Hepatocyte (in vitro differentiated cells): ENCODE data around the gene PROK2. TPM values are rescaled to one million over a fixed set of nuclear protein-coding genes. Genes with fewer than 3 reads are reported as not detected.

Experiments
- DNase-seq: peaks from one replicate; pipeline ENCODE4 v3.0.0-alpha.2; 2016; ENCODE audit warnings: low spot score
- H2AFZ ChIP-seq: fragments of 200-600 bp; sonication (generic); 2 replicates; pipeline ENCODE4 v1.6.0; 2016; ENCODE audit warnings: antibody characterized with exemption, mild to moderate bottlenecking
- H3K27ac ChIP-seq: fragments of 200-600 bp; sonication (generic); 2 replicates; pipeline ENCODE4 v1.5.1; 2016; ENCODE audit warnings: mild to moderate bottlenecking
- H3K27me3 ChIP-seq: fragments of 200-600 bp; sonication (generic); 2 replicates; pipeline ENCODE4 v1.6.1; 2016
- H3K36me3 ChIP-seq: fragments of 200-600 bp; sonication (generic); replicated peaks from 2 replicates; pipeline ENCODE4 v1.5.1; 2016; ENCODE audit warnings: low read depth; ENCODE audit not compliant: insufficient read depth
- H3K4me1 ChIP-seq: fragments of 200-600 bp; sonication (generic); 2 replicates; pipeline ENCODE4 v1.5.1; 2016; ENCODE audit warnings: mild to moderate bottlenecking, moderate library complexity; ENCODE audit not compliant: insufficient read depth
- H3K4me2 ChIP-seq: fragments of 200-600 bp; sonication (generic); 2 replicates; pipeline ENCODE4 v1.6.0; 2016
- H3K4me3 ChIP-seq: fragments of 200-600 bp; sonication (generic); 2 replicates; pipeline ENCODE4 v1.5.1; 2016; ENCODE audit warnings: mild to moderate bottlenecking
- H3K79me2 ChIP-seq: fragments of 200-600 bp; sonication (generic); 2 replicates; pipeline ENCODE4 v1.6.0; 2017; ENCODE audit warnings: mild to moderate bottlenecking
- H3K9me2 ChIP-seq: fragments of 200-600 bp; sonication (generic); replicated peaks from 2 replicates; pipeline ENCODE4 v1.6.0; 2017; ENCODE audit warnings: mild to moderate bottlenecking; ENCODE audit not compliant: insufficient read depth
- H3K9me3 ChIP-seq: fragments of 200-600 bp; sonication (generic); 2 replicates; pipeline ENCODE4 v1.5.1; 2016; ENCODE audit warnings: low read depth, mild to moderate bottlenecking
- H4K20me1 ChIP-seq: fragments of 200-600 bp; sonication (generic); 2 replicates; pipeline ENCODE4 v1.6.0; 2016; ENCODE audit warnings: mild to moderate bottlenecking; ENCODE audit not compliant: insufficient read depth, poor library complexity, severe bottlenecking
- CTCF ChIP-seq: fragments of 200-600 bp; sonication (generic); IDR thresholded peaks from 2 replicates; pipeline ENCODE4 v1.5.1; 2016; ENCODE audit warnings: antibody characterized with exemption, mild to moderate bottlenecking; ENCODE audit not compliant: poor library complexity
- EZH2 ChIP-seq: fragments of 200-600 bp; sonication (generic); IDR thresholded peaks from 2 replicates; pipeline ENCODE4 v1.6.1; 2016; ENCODE audit warnings: antibody characterized with exemption, mild to moderate bottlenecking, borderline replicate concordance
- EZH2phosphoT487 ChIP-seq: fragments of 200-600 bp; sonication (generic); IDR thresholded peaks from one replicate; pipeline ENCODE4 v1.6.1; 2018; ENCODE audit warnings: antibody characterized with exemption, mild to moderate bottlenecking, low read depth, moderate library complexity; ENCODE audit not compliant: unreplicated experiment, severe bottlenecking
- WGBS: methylation state at CpG from one replicate; pipeline ENCODE4 v1.1.6; 2016; ENCODE audit warnings: low lambda C conversion rate; ENCODE audit errors: missing lambda C conversion rate; 5-methylcytosine and 5-hydroxymethylcytosine counted together
- polyA plus RNA-seq: library from polyadenylated mRNA; unstranded; fragments of >200 nt; fragmentation: Nextera tagmentation; extraction: Ambion mirVana; gene quantifications from 2 replicates; pipeline ENCODE4 v1.2.1, GENCODE V29; 2016
- total RNA-seq: library from RNA; depleted of rRNA; stranded (reverse); fragments of >200 nt; gene quantifications from 2 replicates; pipeline ENCODE4 v1.2.3, GENCODE V29; 2014

PROK2 gene
- total and polyA plus RNA-seq, 2 experiments from 2014 or later: not detected

DNA sequence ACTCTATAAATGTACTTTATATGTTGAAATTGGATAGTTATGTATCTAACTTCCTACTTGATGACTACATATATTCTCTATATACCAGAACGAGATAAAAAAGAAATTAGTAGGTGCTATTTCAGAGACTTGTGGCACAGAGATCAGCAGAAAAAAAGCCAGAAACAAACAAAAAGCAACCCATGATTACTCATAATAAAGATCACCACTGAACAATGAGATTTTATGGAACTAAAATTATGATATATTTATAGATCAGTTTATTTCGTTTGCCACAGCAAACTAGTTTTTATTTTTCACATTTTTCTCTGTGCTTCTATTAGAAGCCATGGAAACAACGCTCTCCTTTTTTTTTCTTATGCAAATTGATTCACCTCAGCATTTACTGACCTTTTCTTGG, 15.1 kb upstream of the PROK2 start:
- H3K4me3 ChIP-seq: no peak overlapping the region
- H3K27me3 ChIP-seq: peaks cover 24% of the 10 kb centered on the region
- 54% methylated on average over 3 of the region's 3 CpGs for WGBS
- no peak overlapping the region for H3K27ac ChIP-seq
- H4K20me1 ChIP-seq: no peaks in the 10 kb centered on the region
- DNase-seq: no peak
- H3K4me2 ChIP-seq: no peak overlapping the region
- no peak for TF ChIP-seq EZH2phosphoT487
- no peak for TF ChIP-seq EZH2
- TF ChIP-seq CTCF: no peak
- no peaks in the 10 kb centered on the region for H3K79me2 ChIP-seq
- no peaks in the 10 kb centered on the region for H3K36me3 ChIP-seq
- H3K9me3 ChIP-seq: no peaks in the 10 kb centered on the region
- H3K4me1 ChIP-seq: no peaks in the 10 kb centered on the region
- no peak overlapping the region for H2AFZ ChIP-seq
- H3K9me2 ChIP-seq: no peaks in the 10 kb centered on the region

DNA sequence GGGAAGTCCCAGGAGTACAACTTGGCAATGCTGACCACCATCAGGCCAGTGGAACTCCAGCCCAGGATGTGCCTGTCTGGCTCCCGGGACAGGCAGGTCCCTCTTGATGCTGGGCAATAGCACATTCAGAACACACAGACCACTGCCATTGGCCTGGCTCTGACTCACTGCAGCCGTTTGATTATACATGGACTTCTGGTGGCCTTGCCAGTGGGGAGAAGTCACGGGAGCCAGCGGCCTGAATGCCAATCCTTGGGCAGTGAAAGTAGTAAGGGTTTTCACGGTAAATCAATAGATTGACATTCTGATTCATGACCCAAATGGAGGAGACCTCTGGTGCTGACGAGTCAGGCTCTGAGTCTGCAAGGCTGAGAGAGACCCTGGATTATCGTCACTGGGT, 12.5 kb upstream of the PROK2 start:
- no peaks in the 10 kb centered on the region for H3K9me3 ChIP-seq
- H3K4me1 ChIP-seq: no peaks in the 10 kb centered on the region
- no peak for TF ChIP-seq EZH2
- no peak for TF ChIP-seq EZH2phosphoT487
- no peak for TF ChIP-seq CTCF

GRCh38 chr3:71796290-71796689, 11.3 kb upstream of the PROK2 start:
- Histone ChIP-seq H3K4me1 (no peaks in the 10 kb centered on the region), H3K4me3 (no peak overlapping the region), H3K27me3 (peaks cover 32% of the 10 kb centered on the region), H2AFZ (no peak overlapping the region), H4K20me1 (no peaks in the 10 kb centered on the region), H3K4me2 (no peak overlapping the region), H3K27ac (no peak overlapping the region), H3K9me2 (no peaks in the 10 kb centered on the region), H3K36me3 (no peaks in the 10 kb centered on the region), H3K79me2 (no peaks in the 10 kb centered on the region), H3K9me3 (no peaks in the 10 kb centered on the region)
- 56% methylated on average over 3 of the region's 3 CpGs for WGBS
- TF ChIP-seq CTCF: no peak
- no peak for TF ChIP-seq EZH2
- no peak for TF ChIP-seq EZH2phosphoT487
- DNase-seq: no peak

More for the DNA sequence above, 12.5 kb upstream of the PROK2 start:
- Histone ChIP-seq H3K36me3 (no peaks in the 10 kb centered on the region), H4K20me1 (no peaks in the 10 kb centered on the region), H3K27me3 (peaks cover 37% of the 10 kb centered on the region), H3K4me3 (no peak overlapping the region), H3K9me2 (no peaks in the 10 kb centered on the region), H2AFZ (no peak overlapping the region), H3K79me2 (no peaks in the 10 kb centered on the region), H3K27ac (no peak overlapping the region), H3K4me2 (no peak overlapping the region)
- no peak for DNase-seq
- WGBS: 92% methylated on average over 7 of the region's 7 CpGs

DNA sequence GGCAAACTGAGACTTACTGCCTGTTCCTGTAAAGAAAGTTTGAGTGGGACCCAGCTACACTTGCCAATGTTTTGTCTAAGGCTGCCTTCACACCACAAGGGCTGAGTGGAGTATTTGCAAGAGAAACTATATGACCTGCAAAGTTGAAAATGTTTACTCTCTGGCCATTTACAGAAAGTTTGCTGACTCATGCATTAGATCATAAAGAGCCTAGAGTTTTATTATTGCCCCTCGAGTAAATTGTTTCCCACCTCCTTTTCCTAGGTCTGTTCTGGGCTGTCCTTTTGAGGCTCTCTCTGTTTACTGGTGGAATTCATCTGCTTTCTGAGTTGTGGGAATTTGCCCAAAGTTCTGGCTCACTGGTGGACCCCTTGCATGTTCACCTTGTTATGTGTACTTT, 6.7 kb upstream of the PROK2 start:
- WGBS: 32% methylated on average over 1 of the region's 1 CpG
- Histone ChIP-seq H4K20me1 (no peaks in the 10 kb centered on the region), H2AFZ (no peak overlapping the region), H3K9me2 (no peaks in the 10 kb centered on the region), H3K9me3 (no peaks in the 10 kb centered on the region), H3K4me3 (no peak overlapping the region), H3K79me2 (no peaks in the 10 kb centered on the region), H3K4me1 (no peaks in the 10 kb centered on the region), H3K4me2 (no peak overlapping the region), H3K36me3 (no peaks in the 10 kb centered on the region), H3K27ac (no peak overlapping the region), H3K27me3 (peaks cover 45% of the 10 kb centered on the region)
- no peak for DNase-seq
- no peak for TF ChIP-seq EZH2
- TF ChIP-seq EZH2phosphoT487: no peak
- no peak for TF ChIP-seq CTCF
